Large intestine (tissue), 3 donors: Measurements from ENCODE around the gene TSPO2. TPM values are rescaled to one million over a fixed set of nuclear protein-coding genes. Genes with fewer than 3 reads are reported as not detected.

ENCODE experiments used
- DNase-seq, 2 donors: peaks; one replicate each; pipeline versions ENCODE4 v3.0.0 to v3.0.0-alpha.2; 2013
- H3K27ac ChIP-seq: one replicate; pipeline ENCODE4 v1.5.1; 2013; ENCODE audit warnings: low read length
- H3K27me3 ChIP-seq: 2 replicates; pipeline ENCODE4 v1.6.1; 2013; ENCODE audit warnings: low read length; ENCODE audit not compliant: control insufficient read depth, insufficient read depth
- H3K36me3 ChIP-seq: 2 replicates; pipeline ENCODE4 v1.6.1; 2013; ENCODE audit warnings: low read length; ENCODE audit not compliant: control insufficient read depth, insufficient read depth
- H3K4me1 ChIP-seq: one replicate; pipeline ENCODE4 v1.6.1; 2013; ENCODE audit warnings: low read length; ENCODE audit not compliant: control insufficient read depth, insufficient read depth
- H3K4me3 ChIP-seq: one replicate; pipeline ENCODE4 v1.5.1; 2013; ENCODE audit warnings: low read length
- H3K9me3 ChIP-seq: one replicate; pipeline ENCODE4 v1.6.1; 2013; ENCODE audit warnings: mild to moderate bottlenecking, low read depth, low read length, moderate library complexity; ENCODE audit not compliant: control insufficient read depth
- WGBS: methylation state at CpG from one replicate; pipeline ENCODE4 v1.1.5; 2013; ENCODE audit warnings: low lambda C conversion rate; ENCODE audit not compliant: insufficient coverage; 5-methylcytosine and 5-hydroxymethylcytosine counted together
- polyA plus RNA-seq: library from polyadenylated mRNA; unstranded; fragments of 120-200 nt; gene quantifications from one replicate; pipeline ENCODE4 v1.2.1, GENCODE V29; 2013

TSPO2 gene
- polyA plus RNA-seq, 1 donor, result 2.3 TPM

GRCh38 chr6:41063884-41064285 is 21.6 kb downstream of the TSPO2 start:
- WGBS, result no CpG with 5 or more reads among the region's 2 CpGs
- H3K4me3 ChIP-seq, result no peak overlapping the region
- peak overlapping the region; percentile 75 for H3K27ac ChIP-seq
- H3K9me3 ChIP-seq, result no peaks in the 10 kb centered on the region
- no peaks in the 10 kb centered on the region for H3K27me3 ChIP-seq
- peaks cover 61% of the 10 kb centered on the region for H3K4me1 ChIP-seq
- H3K36me3 ChIP-seq, result peaks cover 18% of the 10 kb centered on the region
- no peak for DNase-seq

GRCh38 chr6:41064841-41065240 is 22.6 kb downstream of the TSPO2 start:
- peaks cover 27% of the 10 kb centered on the region for H3K36me3 ChIP-seq
- H3K27ac ChIP-seq, result peak overlapping the region; percentile 75
- H3K4me1 ChIP-seq, result peaks cover 57% of the 10 kb centered on the region
- no peak overlapping the region for H3K4me3 ChIP-seq
- H3K27me3 ChIP-seq, result no peaks in the 10 kb centered on the region
- H3K9me3 ChIP-seq, result no peaks in the 10 kb centered on the region
- WGBS, result 17% methylated on average over 1 of the region's 5 CpGs
- peak; percentile 76 to 89 for DNase-seq

- peak in 1 of 2 donors; percentile 70 for DNase-seq
- no peak overlapping the region for H3K4me3 ChIP-seq
- H3K9me3 ChIP-seq, result no peaks in the 10 kb centered on the region
- peak overlapping the region; percentile 75 for H3K27ac ChIP-seq
- H3K4me1 ChIP-seq, result peaks cover 52% of the 10 kb centered on the region
- H3K36me3 ChIP-seq, result peaks cover 27% of the 10 kb centered on the region
- no CpG with 5 or more reads among the region's 2 CpGs for WGBS
- no peaks in the 10 kb centered on the region for H3K27me3 ChIP-seq
These were observed 23.3 kb downstream of the TSPO2 start for GRCh38 chr6:41065550-41066026.

- H3K4me3 ChIP-seq, result no peak overlapping the region
- peaks cover 23% of the 10 kb centered on the region for H3K36me3 ChIP-seq
- no CpG with 5 or more reads among the region's 3 CpGs for WGBS
- H3K4me1 ChIP-seq, result peaks cover 49% of the 10 kb centered on the region
- H3K27me3 ChIP-seq, result no peaks in the 10 kb centered on the region
- no peak overlapping the region for H3K27ac ChIP-seq
- no peaks in the 10 kb centered on the region for H3K9me3 ChIP-seq
- peak; percentile 76 to 77 for DNase-seq
These were observed 24.6 kb downstream of the TSPO2 start for GRCh38 chr6:41066867-41067304.

- no peak for DNase-seq
- no peaks in the 10 kb centered on the region for H3K9me3 ChIP-seq
- no peaks in the 10 kb centered on the region for H3K27me3 ChIP-seq
- peaks cover 17% of the 10 kb centered on the region for H3K4me1 ChIP-seq
- H3K4me3 ChIP-seq, result peak overlapping the region; percentile 95
- peaks cover 23% of the 10 kb centered on the region for H3K36me3 ChIP-seq
- 0% methylated on average over 2 of the region's 16 CpGs for WGBS
- peak overlapping the region; percentile 98 for H3K27ac ChIP-seq
These were observed 29.2 kb downstream of the TSPO2 start for GRCh38 chr6:41071501-41071922.

GRCh38 chr6:41071923-41072835 is 29.9 kb downstream of the TSPO2 start, which contains the start of gene OARD1:
TSS of gene OARD1 (minus strand) at chr6:41072356. CDS start at chr6:41071634, 722 bp downstream.
- Histone ChIP-seq H3K4me3 (peak within 1 kb of the TSS; percentile 95), H3K36me3 (peaks cover 20% of the 10 kb centered on the region), H3K27me3 (no peaks in the 10 kb centered on the region), H3K9me3 (no peaks in the 10 kb centered on the region), H3K27ac (peak within 1 kb of the TSS; percentile 98), H3K4me1 (peaks cover 19% of the 10 kb centered on the region)
- no CpG with 5 or more reads among the region's 63 CpGs for WGBS
- peak; percentile 100 for DNase-seq

GRCh38 chr6:41072836-41073202 is 30.6 kb downstream of the TSPO2 start, which contains the start of gene NFYA:
TSS of gene NFYA (plus strand) at chr6:41072974. CDS start at chr6:41079090, 6,116 bp downstream.
- H3K4me3 ChIP-seq, result peak within 1 kb of the TSS; percentile 95
- H3K27me3 ChIP-seq, result no peaks in the 10 kb centered on the region
- WGBS, result no CpG with 5 or more reads among the region's 37 CpGs
- peaks cover 17% of the 10 kb centered on the region for H3K36me3 ChIP-seq
- no peaks in the 10 kb centered on the region for H3K9me3 ChIP-seq
- no peak for DNase-seq
- H3K27ac ChIP-seq, result peak within 1 kb of the TSS; percentile 98
- peaks cover 24% of the 10 kb centered on the region for H3K4me1 ChIP-seq

- WGBS, result 0% methylated on average over 1 of the region's 74 CpGs
- H3K4me1 ChIP-seq, result peaks cover 25% of the 10 kb centered on the region
- no peaks in the 10 kb centered on the region for H3K9me3 ChIP-seq
- peak overlapping the region; percentile 95 for H3K4me3 ChIP-seq
- H3K36me3 ChIP-seq, result peaks cover 13% of the 10 kb centered on the region
- H3K27me3 ChIP-seq, result no peaks in the 10 kb centered on the region
- peak overlapping the region; percentile 98 for H3K27ac ChIP-seq
- DNase-seq, result peak; percentile 78 to 87
These were observed 31.1 kb downstream of the TSPO2 start for GRCh38 chr6:41073203-41073967.

GRCh38 chr6:41073968-41074691 is 31.9 kb downstream of the TSPO2 start:
- peak in 1 of 2 donors; percentile 78 for DNase-seq
- H3K27me3 ChIP-seq, result no peaks in the 10 kb centered on the region
- peak overlapping the region; percentile 95 for H3K4me3 ChIP-seq
- peaks cover 31% of the 10 kb centered on the region for H3K4me1 ChIP-seq
- H3K36me3 ChIP-seq, result peaks cover 10% of the 10 kb centered on the region
- WGBS, result 0% methylated on average over 4 of the region's 11 CpGs
- H3K27ac ChIP-seq, result peak overlapping the region; percentile 98
- no peaks in the 10 kb centered on the region for H3K9me3 ChIP-seq
